GM12891 (cell line): ENCODE measurements around the gene USP38.

Source experiments
- PAX5 ChIP-seq: IDR thresholded peaks from 2 replicates; pipeline ENCODE4 v1.6.1; 2011; ENCODE audit warnings: low read length, moderate library complexity, mild to moderate bottlenecking; ENCODE audit not compliant: insufficient read depth, severe bottlenecking
- POLR2A ChIP-seq: IDR thresholded peaks from 2 replicates; pipeline ENCODE4 v1.6.1; 2011; ENCODE audit warnings: low read depth, low read length, control low read depth
- POLR2AphosphoS5 ChIP-seq: IDR thresholded peaks from 2 replicates; pipeline ENCODE4 v1.6.1; 2011; ENCODE audit warnings: low read depth, low read length, control low read depth
- POU2F2 ChIP-seq: IDR thresholded peaks from 2 replicates; pipeline ENCODE4 v1.6.1; 2011; ENCODE audit warnings: low read depth, mild to moderate bottlenecking, control low read depth, low read length, moderate library complexity
- SPI1 ChIP-seq: IDR thresholded peaks from 2 replicates; pipeline ENCODE4 v1.6.1; 2011; ENCODE audit warnings: low read depth, low read length, control low read depth
- TAF1 ChIP-seq: IDR thresholded peaks from 2 replicates; pipeline ENCODE4 v1.6.1; 2011; ENCODE audit warnings: low read depth, low read length, control low read depth

GRCh38 chr4:143207555-143207954 is 22.8 kb downstream of the USP38 start:
- TF ChIP-seq POLR2A, result no peak
- no peak for TF ChIP-seq TAF1
- TF ChIP-seq POLR2AphosphoS5, result no peak
- TF ChIP-seq POU2F2, result no peak
- no peak for TF ChIP-seq SPI1
- no peak for TF ChIP-seq PAX5
